MCF 10A (cell line): ENCODE measurements around the gene DIP2A. TPM values are rescaled to one million over a fixed set of nuclear protein-coding genes. Genes with fewer than 3 reads are reported as not detected.

Experiments
- BruUV-seq: library from RNA; stranded (reverse); fragments of 400-500 nt; replicated peaks from 2 replicates; lab custom pipeline; 2021; lab: Mats Ljungman, UMichigan
- CTCF ChIA-PET: fragments of 300-600 bp; sonication (Branson Sonifier 250); formaldehyde crosslinking; extraction: SDS; loops from one replicate; lab custom pipeline; 2021; ENCODE audit warnings: antibody characterized with exemption, inconsistent platforms; lab: Yijun Ruan, JAX
- POLR2A ChIA-PET: fragments of 300-600, 350-650 bp; sonication (Branson Sonifier 250); formaldehyde crosslinking; extraction: SDS; loops from one replicate; lab custom pipeline; 2020; ENCODE audit warnings: antibody characterized with exemption, inconsistent platforms; lab: Yijun Ruan, JAX
- DNase-seq: peaks from one replicate; pipeline ENCODE4 v3.0.0-alpha.2; 2018; ENCODE audit not compliant: unreplicated experiment
- H3K27ac Mint-ChIP-seq: one replicate; pipeline ENCODE4 v1.8.0; 2022; ENCODE audit warnings: mild to moderate bottlenecking, low read depth, mixed read lengths; ENCODE audit not compliant: unreplicated experiment
- H3K27me3 Mint-ChIP-seq: one replicate; pipeline ENCODE4 v1.8.0; 2022; ENCODE audit warnings: mixed read lengths; ENCODE audit not compliant: insufficient read depth, unreplicated experiment
- H3K36me3 Mint-ChIP-seq: one replicate; pipeline ENCODE4 v1.8.0; 2022; ENCODE audit warnings: mild to moderate bottlenecking, moderate library complexity, mixed read lengths; ENCODE audit not compliant: insufficient read depth, unreplicated experiment
- H3K4me1 Mint-ChIP-seq: one replicate; pipeline ENCODE4 v1.8.0; 2022; ENCODE audit warnings: mixed read lengths; ENCODE audit not compliant: insufficient read depth, unreplicated experiment
- H3K4me3 Mint-ChIP-seq: one replicate; pipeline ENCODE4 v1.8.0; 2022; ENCODE audit warnings: mild to moderate bottlenecking, moderate library complexity, mixed read lengths; ENCODE audit not compliant: unreplicated experiment
- H3K9me3 Mint-ChIP-seq: one replicate; pipeline ENCODE4 v1.8.0; 2022; ENCODE audit warnings: mixed read lengths; ENCODE audit not compliant: unreplicated experiment
- CTCF ChIP-seq: fragments of 200-600 bp; IDR thresholded peaks from one replicate; pipeline ENCODE4 v1.8.0; 2022; ENCODE audit warnings: antibody characterized with exemption, mild to moderate bottlenecking; ENCODE audit not compliant: unreplicated experiment
- intact Hi-C: fragments of 100-400 bp; cut with micrococcal nuclease; formaldehyde crosslinking; loops from 2 replicates; pipeline ENCODE4 v1.14.1; 2022
- total RNA-seq: library from RNA; stranded (reverse); gene quantifications from 2 replicates; pipeline ENCODE4 v1.2.3, GENCODE V29; 2022

Gene DIP2A
- total RNA-seq, 1 experiment from 2014 or later: 39.6 TPM

GRCh38 chr21:46561445-46562090, 102.9 kb downstream of the DIP2A start:
- H3K4me3 Mint-ChIP-seq: no peak overlapping the region
- peaks cover 26% of the 10 kb centered on the region for H3K36me3 Mint-ChIP-seq
- CTCF ChIA-PET: interaction anchor here (0.6 kb wide), 1 partner anchor 91 kb away, joined by 3 read pairs; no protein-coding TSS in a partner anchor
- BruUV-seq: no TSS peak
- H3K27me3 Mint-ChIP-seq: no peaks in the 10 kb centered on the region
- no peak for TF ChIP-seq CTCF
- no peaks in the 10 kb centered on the region for H3K4me1 Mint-ChIP-seq
- no peak for DNase-seq
- POLR2A ChIA-PET: interaction anchor here (1.4 kb wide), 1 partner anchor 10 kb away, joined by 4 read pairs; no protein-coding TSS in a partner anchor
- no peaks in the 10 kb centered on the region for H3K9me3 Mint-ChIP-seq
- H3K27ac Mint-ChIP-seq: no peak overlapping the region
- intact Hi-C loops: no loop called here

GRCh38 chr21:46562472-46562871, 103.8 kb downstream of the DIP2A start:
- intact Hi-C loops: no loop called here
- BruUV-seq: no TSS peak
- H3K36me3 Mint-ChIP-seq: peaks cover 21% of the 10 kb centered on the region
- no peak overlapping the region for H3K27ac Mint-ChIP-seq
- no peak for TF ChIP-seq CTCF
- H3K27me3 Mint-ChIP-seq: no peaks in the 10 kb centered on the region
- H3K4me3 Mint-ChIP-seq: no peak overlapping the region
- ChIA-PET CTCF (interaction anchor here (0.7 to 0.9 kb wide), 2 partner anchors 17 to 77 kb away, joined by 3 read pairs; no protein-coding TSS in a partner anchor), POLR2A (interaction anchor here (0.8 to 1.4 kb wide), 2 partner anchors 11 to 62 kb away, joined by 3 to 4 read pairs; no protein-coding TSS in a partner anchor)
- no peak for DNase-seq
- no peaks in the 10 kb centered on the region for H3K4me1 Mint-ChIP-seq
- H3K9me3 Mint-ChIP-seq: no peaks in the 10 kb centered on the region

GRCh38 chr21:46562964-46563607, 104.4 kb downstream of the DIP2A start:
- H3K4me3 Mint-ChIP-seq: no peak overlapping the region
- no peak for TF ChIP-seq CTCF
- intact Hi-C loops: no loop called here
- no peaks in the 10 kb centered on the region for H3K4me1 Mint-ChIP-seq
- H3K9me3 Mint-ChIP-seq: no peaks in the 10 kb centered on the region
- no peak for DNase-seq
- ChIA-PET CTCF (interaction anchor here (0.7 to 0.9 kb wide), 2 partner anchors 16 to 76 kb away, joined by 3 read pairs; no protein-coding TSS in a partner anchor), POLR2A (no interaction called here)
- peaks cover 27% of the 10 kb centered on the region for H3K36me3 Mint-ChIP-seq
- no TSS peak for BruUV-seq
- H3K27ac Mint-ChIP-seq: no peak overlapping the region
- H3K27me3 Mint-ChIP-seq: no peaks in the 10 kb centered on the region

GRCh38 chr21:46564391-46564790, 105.7 kb downstream of the DIP2A start:
- intact Hi-C loops: no loop called here
- peaks cover 40% of the 10 kb centered on the region for H3K36me3 Mint-ChIP-seq

More at GRCh38 chr21:46564391-46564790, 105.7 kb downstream of the DIP2A start:
- POLR2A ChIA-PET: no interaction called here
- no peak overlapping the region for H3K4me3 Mint-ChIP-seq
- BruUV-seq: no TSS peak
- H3K27ac Mint-ChIP-seq: no peak overlapping the region
- CTCF ChIA-PET: no interaction called here
- no peak for TF ChIP-seq CTCF
- no peaks in the 10 kb centered on the region for H3K9me3 Mint-ChIP-seq
- no peaks in the 10 kb centered on the region for H3K4me1 Mint-ChIP-seq
- DNase-seq: no peak
- H3K27me3 Mint-ChIP-seq: no peaks in the 10 kb centered on the region
